ENCODE results near the gene AGBL1. TPM values are rescaled to one million over a fixed set of nuclear protein-coding genes. Genes with fewer than 3 reads are reported as not detected.

Gene AGBL1
- total RNA-seq, 1 donor: not detected

- no peak for DNase-seq (ENCODE audit: low read depth)
- no peak overlapping the region for H3K4me3 ChIP-seq (ENCODE audit: low read depth, low read length)
- TF ChIP-seq CTCF (IDR thresholded peaks at IDR 0.05; ENCODE audit: insufficient read depth, low read length): no peak
Measured at GRCh38 chr15:86700864-86701610, 621.4 kb downstream of the AGBL1 start.

- no peak for DNase-seq (ENCODE audit: low read depth)
- no peak for TF ChIP-seq CTCF (IDR thresholded peaks at IDR 0.05; ENCODE audit: insufficient read depth, low read length)
- H3K4me3 ChIP-seq (ENCODE audit: low read depth, low read length): no peak overlapping the region
Measured at GRCh38 chr15:86701611-86701963, 621.9 kb downstream of the AGBL1 start.

GRCh38 chr15:86706813-86707212, 627.1 kb downstream of the AGBL1 start:
- TF ChIP-seq CTCF (IDR thresholded peaks at IDR 0.05; ENCODE audit: insufficient read depth, low read length): no peak
- H3K4me3 ChIP-seq (ENCODE audit: low read depth, low read length): no peak overlapping the region
- no peak for DNase-seq (ENCODE audit: low read depth)

GRCh38 chr15:86711476-86711875, 631.8 kb downstream of the AGBL1 start:
- DNase-seq (ENCODE audit: low read depth): no peak
- no peak for TF ChIP-seq CTCF (IDR thresholded peaks at IDR 0.05; ENCODE audit: insufficient read depth, low read length)
- no peak overlapping the region for H3K4me3 ChIP-seq (ENCODE audit: low read depth, low read length)

DNA sequence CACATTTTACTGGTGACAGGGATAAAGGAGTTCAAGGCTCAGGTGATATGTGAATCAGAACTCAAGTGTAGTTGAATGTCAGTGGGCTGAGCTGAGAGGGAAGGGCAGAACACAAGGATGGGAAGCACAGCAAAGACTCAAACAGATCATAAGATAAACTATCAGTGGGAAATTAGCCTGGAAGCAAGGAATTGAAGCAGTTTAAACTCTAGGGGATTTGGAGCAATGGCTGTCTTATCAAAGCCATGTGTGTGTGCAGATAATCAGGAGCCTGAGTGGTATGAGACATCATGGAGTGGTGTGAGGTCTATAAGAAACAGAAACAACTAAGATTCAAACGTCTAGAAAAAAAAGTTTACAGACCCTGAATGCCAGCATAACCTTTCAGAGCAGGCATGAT, 634.6 kb downstream of the AGBL1 start:
- TF ChIP-seq CTCF (IDR thresholded peaks at IDR 0.05; ENCODE audit: insufficient read depth, low read length): no peak
- no peak overlapping the region for H3K4me3 ChIP-seq (ENCODE audit: low read depth, low read length)
- DNase-seq (ENCODE audit: low read depth): no peak

DNA sequence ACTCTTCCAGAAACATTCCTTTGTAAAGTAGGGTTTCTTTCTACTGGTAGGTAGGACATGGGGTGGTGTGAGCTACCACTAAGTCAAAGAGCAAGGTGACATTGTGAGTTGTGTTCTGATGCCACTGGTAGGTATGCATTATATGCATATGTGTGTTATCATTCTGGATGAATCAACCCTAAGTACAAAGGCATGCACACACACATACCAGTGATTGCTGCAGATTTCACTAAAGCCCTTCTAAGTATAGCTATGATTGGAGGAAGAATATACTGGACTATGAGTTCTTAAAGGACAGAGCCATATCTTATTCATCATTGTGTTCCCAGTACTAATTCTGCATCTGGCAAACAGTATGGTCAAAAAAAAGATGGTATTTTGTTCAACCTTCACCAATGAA, 646.0 kb downstream of the AGBL1 start:
- TF ChIP-seq CTCF (IDR thresholded peaks at IDR 0.05; ENCODE audit: insufficient read depth, low read length): no peak
- H3K4me3 ChIP-seq (ENCODE audit: low read depth, low read length): no peak overlapping the region
- DNase-seq (ENCODE audit: low read depth): no peak

All from fibroblast of the aortic adventitia (primary cell).